Measurements from ENCODE around the gene TMC7. TPM values are rescaled to one million over a fixed set of nuclear protein-coding genes. Genes with fewer than 3 reads are reported as not detected.

TMC7 gene
- total RNA-seq, 2 experiments from 2014 or later = not detected

GRCh38 chr16:19098173-19098572 lies 114.4 kb downstream of the TMC7 start:
- intact Hi-C loops (cut with micrococcal nuclease) = no loop called here
- H3K9me3 Mint-ChIP-seq = peaks cover 5% of the 10 kb centered on the region
- CTCF ChIA-PET = no interaction called here
- no peaks in the 10 kb centered on the region for H3K27me3 Mint-ChIP-seq (ENCODE audit: low read depth)
- H3K27ac Mint-ChIP-seq = no peak overlapping the region
- no peak overlapping the region for H3K4me3 Mint-ChIP-seq
- H3K36me3 Mint-ChIP-seq (ENCODE audit: low read depth) = no peaks in the 10 kb centered on the region
- DNase-seq = no peak
- H3K4me1 Mint-ChIP-seq (ENCODE audit: low read depth) = peaks cover 5% of the 10 kb centered on the region

- Mint-ChIP-seq H3K4me1 (ENCODE audit: low read depth) (no peaks in the 10 kb centered on the region), H3K9me3 (peaks cover 5% of the 10 kb centered on the region), H3K27ac (no peak overlapping the region), H3K4me3 (no peak overlapping the region), H3K27me3 (ENCODE audit: low read depth) (no peaks in the 10 kb centered on the region), H3K36me3 (ENCODE audit: low read depth) (no peaks in the 10 kb centered on the region)
- CTCF ChIA-PET = interaction anchor here (0.6 kb wide), 1 partner anchor 9 kb away, joined by 3 read pairs; no protein-coding TSS in a partner anchor
- DNase-seq = no peak
- intact Hi-C loops (cut with micrococcal nuclease) = no loop called here
Measured at GRCh38 chr16:19102187-19102872, 118.6 kb downstream of the TMC7 start.

GRCh38 chr16:19104607-19105006 lies 120.9 kb downstream of the TMC7 start:
- no peak for DNase-seq
- CTCF ChIA-PET = interaction anchor here (1.3 kb wide), 1 partner anchor 8 kb away, joined by 3 read pairs; no protein-coding TSS in a partner anchor
- H3K27me3 Mint-ChIP-seq (ENCODE audit: low read depth) = no peaks in the 10 kb centered on the region
- H3K9me3 Mint-ChIP-seq = no peaks in the 10 kb centered on the region
- intact Hi-C loops (cut with micrococcal nuclease) = no loop called here
- no peak overlapping the region for H3K4me3 Mint-ChIP-seq
- no peak overlapping the region for H3K27ac Mint-ChIP-seq
- no peaks in the 10 kb centered on the region for H3K4me1 Mint-ChIP-seq (ENCODE audit: low read depth)
- H3K36me3 Mint-ChIP-seq (ENCODE audit: low read depth) = no peaks in the 10 kb centered on the region

- Mint-ChIP-seq H3K9me3 (no peaks in the 10 kb centered on the region), H3K27ac (no peak overlapping the region), H3K4me3 (no peak overlapping the region), H3K27me3 (ENCODE audit: low read depth) (no peaks in the 10 kb centered on the region), H3K36me3 (ENCODE audit: low read depth) (no peaks in the 10 kb centered on the region), H3K4me1 (ENCODE audit: low read depth) (no peaks in the 10 kb centered on the region)
- intact Hi-C loops (cut with micrococcal nuclease) = no loop called here
- no peak for DNase-seq
- CTCF ChIA-PET = interaction anchor here (1.2 kb wide), 1 partner anchor 18 kb away, joined by 3 read pairs; no protein-coding TSS in a partner anchor
Measured at GRCh38 chr16:19105131-19105530, 121.4 kb downstream of the TMC7 start.

GRCh38 chr16:19105891-19106624 lies 122.3 kb downstream of the TMC7 start:
- intact Hi-C loops (cut with micrococcal nuclease) = no loop called here

GRCh38 chr16:19106625-19107020 lies 122.9 kb downstream of the TMC7 start:
- no peak for DNase-seq
- H3K27ac Mint-ChIP-seq = no peak overlapping the region
- no peak overlapping the region for H3K4me3 Mint-ChIP-seq
- peaks cover 2% of the 10 kb centered on the region for H3K27me3 Mint-ChIP-seq (ENCODE audit: low read depth)
- no peaks in the 10 kb centered on the region for H3K4me1 Mint-ChIP-seq (ENCODE audit: low read depth)
- intact Hi-C loops (cut with micrococcal nuclease) = no loop called here
- no peaks in the 10 kb centered on the region for H3K36me3 Mint-ChIP-seq (ENCODE audit: low read depth)
- H3K9me3 Mint-ChIP-seq = no peaks in the 10 kb centered on the region
- CTCF ChIA-PET = interaction anchor here (1.2 kb wide), 1 partner anchor 72 kb away, joined by 3 read pairs; no protein-coding TSS in a partner anchor

More at GRCh38 chr16:19105891-19106624, 122.3 kb downstream of the TMC7 start:
- CTCF ChIA-PET = interaction anchor here (1.2 kb wide), 2 partner anchors 19 to 73 kb away, joined by 3 read pairs; no protein-coding TSS in a partner anchor
- Mint-ChIP-seq H3K4me1 (ENCODE audit: low read depth) (no peaks in the 10 kb centered on the region), H3K27me3 (ENCODE audit: low read depth) (peaks cover 2% of the 10 kb centered on the region), H3K36me3 (ENCODE audit: low read depth) (no peaks in the 10 kb centered on the region), H3K27ac (no peak overlapping the region), H3K4me3 (no peak overlapping the region), H3K9me3 (no peaks in the 10 kb centered on the region)
- no peak for DNase-seq

- H3K27ac Mint-ChIP-seq = no peak overlapping the region
- peaks cover 2% of the 10 kb centered on the region for H3K4me1 Mint-ChIP-seq (ENCODE audit: low read depth)
- H3K9me3 Mint-ChIP-seq = no peaks in the 10 kb centered on the region
- H3K4me3 Mint-ChIP-seq = no peak overlapping the region
- peaks cover 16% of the 10 kb centered on the region for H3K27me3 Mint-ChIP-seq (ENCODE audit: low read depth)
- intact Hi-C loops (cut with micrococcal nuclease) = no loop called here
- H3K36me3 Mint-ChIP-seq (ENCODE audit: low read depth) = no peaks in the 10 kb centered on the region
- CTCF ChIA-PET = interaction anchor here (0.6 kb wide), 1 partner anchor 10 kb away, joined by 4 read pairs; no protein-coding TSS in a partner anchor
- DNase-seq = no peak
Measured at GRCh38 chr16:19108409-19109287, 124.9 kb downstream of the TMC7 start.

GRCh38 chr16:19109288-19109664 lies 125.5 kb downstream of the TMC7 start:
- Mint-ChIP-seq H3K4me1 (ENCODE audit: low read depth) (peaks cover 2% of the 10 kb centered on the region), H3K9me3 (no peaks in the 10 kb centered on the region), H3K27me3 (ENCODE audit: low read depth) (peaks cover 16% of the 10 kb centered on the region), H3K27ac (no peak overlapping the region), H3K36me3 (ENCODE audit: low read depth) (no peaks in the 10 kb centered on the region), H3K4me3 (no peak overlapping the region)
- CTCF ChIA-PET = interaction anchor here (1.0 kb wide), 1 partner anchor 23 kb away, joined by 3 read pairs; no protein-coding TSS in a partner anchor
- intact Hi-C loops (cut with micrococcal nuclease) = no loop called here
- DNase-seq = no peak

- no peak for DNase-seq
- Mint-ChIP-seq H3K4me3 (no peak overlapping the region), H3K27me3 (ENCODE audit: low read depth) (peaks cover 20% of the 10 kb centered on the region), H3K27ac (no peak overlapping the region), H3K36me3 (ENCODE audit: low read depth) (no peaks in the 10 kb centered on the region), H3K4me1 (ENCODE audit: low read depth) (peaks cover 2% of the 10 kb centered on the region), H3K9me3 (no peaks in the 10 kb centered on the region)
- CTCF ChIA-PET = interaction anchor here (1.6 kb wide), 1 partner anchor 67 kb away, joined by 4 read pairs; no protein-coding TSS in a partner anchor
- intact Hi-C loops (cut with micrococcal nuclease) = no loop called here
Measured at GRCh38 chr16:19110537-19111360, 127.0 kb downstream of the TMC7 start.

- H3K27ac Mint-ChIP-seq = no peak overlapping the region
- no peak for DNase-seq
- H3K27me3 Mint-ChIP-seq (ENCODE audit: low read depth) = peaks cover 24% of the 10 kb centered on the region
- CTCF ChIA-PET = interaction anchor here (0.9 to 1.7 kb wide), 3 partner anchors 8 to 127 kb away, joined by 3 read pairs; no protein-coding TSS in a partner anchor
- intact Hi-C loops (cut with micrococcal nuclease) = no loop called here
- H3K4me1 Mint-ChIP-seq (ENCODE audit: low read depth) = peaks cover 2% of the 10 kb centered on the region
- no peak overlapping the region for H3K4me3 Mint-ChIP-seq
- H3K9me3 Mint-ChIP-seq = no peaks in the 10 kb centered on the region
- H3K36me3 Mint-ChIP-seq (ENCODE audit: low read depth) = no peaks in the 10 kb centered on the region
Measured at GRCh38 chr16:19112099-19112407, 128.3 kb downstream of the TMC7 start.
